ENCODE data around the gene GATM.
"Not testable (repeated sequence)": the region's sequence is repeated elsewhere in the genome, so short reads cannot be mapped to it uniquely, and the experiment has no call there.

The GATM gene

DNA sequence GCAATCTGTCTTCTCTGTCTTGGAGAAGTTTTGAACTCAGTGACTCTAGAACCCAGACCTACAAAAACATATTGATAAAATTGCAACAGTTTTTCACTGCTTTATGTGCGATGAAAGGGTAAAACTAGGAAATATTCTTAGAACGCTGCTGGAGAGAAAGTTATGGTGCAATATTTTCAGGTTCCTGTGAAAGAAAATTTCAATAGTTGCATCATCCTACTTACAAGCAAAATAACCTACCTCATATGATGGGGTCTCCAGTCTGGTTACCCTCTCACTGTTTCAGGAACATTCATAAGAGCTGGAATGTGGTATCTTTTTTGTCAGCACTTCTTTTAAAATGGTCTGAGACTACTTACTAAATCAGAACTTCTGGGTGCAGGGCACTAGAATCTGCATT lies 27.1 kb downstream of the GATM start:
- DNase-seq (ENCODE audit: low read depth in 2 of 2): no peak

DNA sequence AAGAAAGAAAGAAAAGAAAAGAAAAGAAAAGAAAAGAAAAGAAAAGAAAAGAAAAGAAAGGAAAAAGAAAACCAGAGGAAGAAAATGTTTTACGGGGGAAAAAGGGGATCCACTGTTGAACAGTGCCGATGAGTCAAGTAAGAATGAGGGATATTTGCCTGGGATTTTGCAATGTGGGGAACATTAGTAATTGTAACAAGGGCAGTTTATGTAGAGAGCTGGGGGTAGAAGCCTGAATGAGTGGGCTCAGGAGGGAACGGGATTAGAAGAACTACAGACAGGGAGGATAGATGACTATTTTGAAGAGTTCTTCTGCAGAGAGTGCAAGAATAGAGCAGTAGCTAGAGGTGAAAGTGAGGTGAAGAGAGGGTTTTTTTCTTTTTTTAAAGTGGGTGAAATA lies 28.7 kb downstream of the GATM start:
- DNase-seq (ENCODE audit: low read depth in 2 of 2): no peak

- no peak for DNase-seq (ENCODE audit: low read depth in 2 of 2)
Measured at GRCh38 chr15:45347989-45348388, 30.4 kb downstream of the GATM start.

- DNase-seq (ENCODE audit: low read depth in 2 of 2): no peak
Measured at GRCh38 chr15:45347033-45347432, 31.3 kb downstream of the GATM start.

DNA sequence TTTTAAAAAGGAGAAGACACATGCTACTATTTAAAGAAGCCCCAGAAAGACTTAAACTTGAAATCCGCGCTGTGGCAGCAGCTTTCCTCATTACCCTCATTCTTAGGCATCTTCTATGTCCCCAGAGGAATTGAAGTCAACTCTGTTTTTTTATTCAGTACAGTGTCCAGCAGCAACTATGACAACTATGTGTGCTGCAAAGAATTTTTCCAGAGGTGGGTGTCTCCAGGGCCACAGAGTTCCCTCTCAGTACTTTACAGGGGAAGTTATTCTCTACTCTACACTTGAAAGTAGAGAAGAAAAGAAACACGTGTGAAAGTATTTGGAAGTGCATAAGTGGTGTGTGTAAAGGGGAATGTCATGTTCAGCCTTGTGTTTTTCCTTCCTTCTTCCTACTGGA lies 32.0 kb downstream of the GATM start:
- no peak for DNase-seq (ENCODE audit: low read depth in 2 of 2)

DNA sequence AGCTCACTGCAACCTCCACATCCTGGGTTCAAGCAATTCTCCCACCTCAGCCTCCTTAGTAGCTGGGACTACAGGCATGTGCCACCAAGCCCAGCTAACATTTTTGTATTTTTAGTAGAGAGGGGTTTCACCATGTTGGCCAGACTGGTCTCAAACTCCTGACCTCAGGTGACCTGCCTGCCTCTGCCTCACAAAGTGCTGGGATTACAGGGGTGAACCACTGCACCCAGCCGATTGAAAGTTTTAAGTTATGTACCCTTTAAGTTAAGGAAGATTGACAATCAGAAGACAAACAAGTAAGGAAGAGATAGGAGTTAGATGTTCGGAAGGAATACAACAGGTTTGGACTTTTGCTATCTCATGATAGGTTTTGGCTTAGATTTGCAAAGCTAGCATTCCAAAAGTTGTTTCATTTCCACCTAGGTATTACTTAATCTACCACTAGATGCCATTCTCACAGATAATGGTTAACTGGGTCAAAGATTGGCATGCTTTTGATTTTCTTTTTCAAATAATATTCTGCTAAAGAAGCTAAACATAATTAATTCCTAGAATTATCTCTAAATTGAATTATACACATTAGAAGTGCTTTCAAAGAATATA lies 35.0 kb downstream of the GATM start:
- no peak for DNase-seq (ENCODE audit: low read depth in 2 of 2)

GRCh38 chr15:45341790-45342189 lies 36.6 kb downstream of the GATM start:
- no peak for DNase-seq (ENCODE audit: low read depth in 2 of 2)

DNA sequence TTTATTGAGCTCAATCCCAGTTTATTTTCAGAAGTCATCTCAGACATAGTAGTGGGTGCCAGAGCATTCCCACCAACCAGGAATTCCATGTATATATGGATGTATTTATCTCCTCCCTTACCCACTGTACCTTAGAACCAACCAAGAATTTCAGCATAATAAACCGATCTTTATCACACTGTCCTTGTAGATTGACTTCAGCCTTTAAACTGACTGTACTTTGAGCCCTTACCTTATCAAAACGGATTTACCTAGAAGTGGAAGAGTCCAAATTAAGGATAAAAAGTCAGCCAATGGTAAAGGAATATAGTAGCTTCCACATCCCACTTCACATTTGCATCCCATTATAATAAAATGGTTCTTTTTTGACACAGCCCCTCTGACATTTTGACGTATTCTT lies 37.9 kb downstream of the GATM start:
- no peak for DNase-seq (ENCODE audit: low read depth in 2 of 2)

- DNase-seq (ENCODE audit: low read depth in 2 of 2): no peak
Measured at GRCh38 chr15:45338417-45338816, 39.9 kb downstream of the GATM start.

DNA sequence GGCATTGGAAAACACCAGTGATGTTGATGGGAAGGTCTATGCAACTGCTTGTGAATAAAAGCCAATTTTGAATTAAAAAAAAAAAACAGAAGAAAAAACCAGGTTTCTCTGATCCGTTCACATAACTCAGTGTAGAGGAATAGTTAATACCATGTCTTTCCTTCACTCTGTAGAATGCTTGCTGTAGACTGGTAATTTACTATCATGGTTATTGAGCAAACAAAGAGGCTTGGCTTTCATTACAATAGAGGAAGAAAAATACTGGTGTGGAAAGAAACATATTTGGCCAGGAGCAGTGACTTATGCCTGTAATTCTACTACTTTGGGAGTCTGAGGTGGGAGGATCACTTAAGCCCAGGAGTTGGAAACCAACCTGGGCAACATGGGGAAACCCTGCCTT lies 41.1 kb downstream of the GATM start:
- DNase-seq (ENCODE audit: low read depth in 2 of 2): no peak

DNA sequence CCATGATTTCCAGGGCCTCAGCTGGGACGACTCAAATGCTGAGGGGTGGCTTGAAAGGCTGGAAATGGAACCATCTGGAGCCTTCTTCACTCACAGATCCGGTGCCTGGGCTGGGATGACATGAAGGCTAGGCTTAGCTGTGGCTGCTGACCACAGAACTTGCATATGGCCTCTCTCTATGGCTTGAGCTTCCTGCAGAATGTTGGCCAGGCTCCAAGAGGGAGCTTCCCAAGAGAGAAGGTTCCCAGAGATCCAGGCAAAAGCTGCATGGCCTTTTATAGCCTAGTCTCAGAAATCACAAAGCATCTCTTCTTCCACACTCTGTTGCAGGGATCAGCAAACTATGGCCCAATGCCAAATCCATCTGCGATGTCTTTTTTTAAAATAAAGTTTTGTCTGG lies 44.8 kb downstream of the GATM start:
- no peak for DNase-seq (ENCODE audit: low read depth in 2 of 2)

DNA sequence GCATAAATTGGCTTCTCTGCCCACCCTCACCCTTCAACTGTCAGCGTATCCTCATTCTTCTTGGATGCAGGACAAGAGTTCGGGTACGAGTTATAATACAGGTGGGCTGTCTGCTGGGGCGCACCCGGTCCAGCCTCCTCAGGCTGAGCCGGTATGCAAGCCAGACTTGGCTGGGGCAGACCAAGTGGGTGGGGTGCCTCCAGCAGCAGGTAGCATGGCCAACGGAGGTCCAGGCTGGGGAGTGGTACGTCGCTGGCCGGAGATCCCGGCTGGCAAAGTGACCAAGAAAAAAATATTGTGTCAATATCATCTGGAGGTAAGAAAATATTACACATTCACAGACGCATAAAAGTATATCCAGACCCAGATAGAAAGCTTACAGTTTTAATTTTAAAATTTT lies 45.6 kb downstream of the GATM start:
- no peak for DNase-seq (ENCODE audit: low read depth in 2 of 2)

- no peak for DNase-seq (ENCODE audit: low read depth in 2 of 2)
Measured at GRCh38 chr15:45331972-45332371, 46.4 kb downstream of the GATM start.

- DNase-seq (ENCODE audit: low read depth in 2 of 2): no peak
Measured at GRCh38 chr15:45328663-45329062, 49.7 kb downstream of the GATM start.

DNA sequence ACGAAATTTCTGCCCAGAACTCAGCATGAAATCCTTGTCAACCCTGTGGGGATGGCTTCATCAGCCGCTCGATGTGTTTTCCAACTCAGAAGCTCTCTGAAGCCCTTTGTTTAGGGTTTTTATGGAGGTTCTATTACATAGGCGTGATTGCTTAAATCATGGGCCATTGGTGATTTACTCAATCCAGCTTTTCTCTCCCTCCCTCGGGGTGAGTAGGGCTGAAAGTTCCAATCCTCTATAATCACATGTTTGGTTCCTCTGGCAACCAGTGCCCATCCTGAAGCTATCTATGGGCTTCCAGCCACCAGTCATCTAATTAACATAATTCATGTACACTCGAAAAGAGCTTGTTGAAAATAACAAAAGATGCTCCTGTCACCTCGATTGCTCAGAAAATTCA lies 51.6 kb downstream of the GATM start:
- DNase-seq (ENCODE audit: low read depth in 2 of 2): no peak

DNA sequence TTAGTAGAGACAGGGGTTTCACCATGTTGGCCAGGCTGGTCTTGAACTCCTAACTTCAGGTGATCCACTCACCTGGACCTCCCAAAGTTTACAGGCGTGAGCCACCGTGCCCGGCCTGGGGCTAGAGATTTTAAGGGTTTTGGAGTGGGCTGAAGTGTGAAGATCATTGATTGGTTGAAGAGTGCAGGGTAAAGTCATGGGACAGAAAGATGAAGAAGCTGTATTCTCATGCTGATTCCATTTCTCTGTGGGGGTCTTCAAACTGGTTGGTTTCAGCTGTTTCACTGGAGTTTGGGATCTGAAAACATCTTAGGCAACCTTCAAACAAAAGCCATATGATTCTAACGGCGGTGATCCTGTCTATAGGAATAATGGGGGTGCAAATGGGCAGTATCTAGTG lies 52.1 kb downstream of the GATM start:
- no peak for DNase-seq (ENCODE audit: low read depth in 2 of 2)

- DNase-seq (ENCODE audit: low read depth in 2 of 2): no peak
Measured at GRCh38 chr15:45320581-45321205, 57.7 kb downstream of the GATM start.

DNA sequence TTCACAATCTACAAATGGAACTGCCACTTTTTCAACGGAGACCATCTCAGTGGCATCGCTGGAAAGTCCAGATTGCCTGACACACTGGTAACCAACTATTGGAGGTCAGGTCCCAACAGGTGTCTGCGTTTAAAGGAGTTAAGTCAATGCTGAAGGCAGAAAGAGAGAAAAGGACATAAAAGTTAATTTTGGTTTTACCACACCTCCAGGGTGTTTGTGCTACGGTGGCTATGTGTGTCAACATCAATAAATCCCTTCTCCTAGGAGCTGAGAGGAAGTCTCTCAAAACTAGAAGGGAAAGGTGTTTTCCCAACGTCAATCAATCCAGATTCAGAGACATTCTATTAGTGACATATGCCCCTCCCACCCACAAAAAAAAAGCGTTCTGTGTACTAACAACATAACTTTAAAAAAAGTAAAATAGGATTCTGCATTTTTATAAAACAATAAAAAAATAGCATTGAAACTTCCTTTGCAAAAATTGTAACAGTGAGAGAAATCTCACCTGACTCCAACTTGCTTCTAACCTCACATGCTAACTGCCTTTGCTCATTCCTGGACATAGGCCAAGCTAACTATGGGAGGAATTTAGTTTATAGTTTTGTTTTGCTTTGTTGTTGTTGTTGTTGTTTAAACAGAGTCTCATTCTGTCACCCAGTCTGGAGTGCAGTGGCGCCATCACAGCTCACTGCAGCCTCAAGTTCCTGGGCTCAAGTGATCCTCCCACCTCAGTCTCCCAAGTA lies 58.7 kb downstream of the GATM start:
- no peak for DNase-seq (ENCODE audit: low read depth in 2 of 2)

DNA sequence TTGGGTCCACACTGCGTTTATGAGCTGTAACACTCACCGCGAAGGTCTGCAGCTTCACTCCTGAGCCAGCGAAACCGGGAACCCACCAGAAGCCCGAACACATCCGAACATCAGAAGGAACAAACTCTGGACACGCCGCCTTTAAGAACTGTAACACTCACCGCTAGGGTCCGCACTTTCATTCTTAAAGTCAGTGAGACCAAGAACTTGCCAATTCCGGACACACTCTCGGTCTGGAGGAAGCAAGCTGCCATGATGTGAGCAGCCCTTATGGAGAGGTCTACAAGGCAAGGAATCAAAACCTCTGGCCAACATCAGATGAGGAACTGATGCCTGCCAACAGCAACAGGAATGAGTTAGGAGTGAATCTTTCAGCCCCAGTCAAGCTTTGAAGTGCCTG lies 63.4 kb downstream of the GATM start:
- no peak for DNase-seq (ENCODE audit: low read depth in 2 of 2)

DNA sequence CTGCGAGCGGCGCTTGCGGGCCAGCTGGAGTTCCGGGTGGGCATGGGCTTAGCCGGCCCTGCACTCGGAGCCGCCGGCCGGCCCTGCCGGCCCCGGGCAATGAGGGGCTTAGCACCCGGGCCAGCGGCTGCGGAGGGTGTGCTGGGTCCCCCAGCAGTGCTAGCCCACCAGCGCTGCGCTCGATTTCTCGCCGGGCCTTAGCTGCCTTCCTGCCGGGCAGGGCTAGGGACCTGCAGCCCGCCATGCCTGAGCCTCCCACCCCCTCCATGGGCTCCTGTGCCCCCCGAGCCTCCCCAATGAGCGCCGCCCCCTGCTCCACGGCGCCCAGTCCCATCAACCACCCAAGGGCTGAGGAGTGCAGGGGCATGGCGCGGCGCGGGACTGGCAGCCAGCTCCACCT lies 64.2 kb downstream of the GATM start:
- not testable (repeated sequence) for DNase-seq (ENCODE audit: low read depth in 2 of 2)
